ENCODE measurements around the gene CYGB. TPM values are rescaled to one million over a fixed set of nuclear protein-coding genes. Genes with fewer than 3 reads are reported as not detected.
A peak's percentile ranks its signal among the peaks of the same experiment; 100 is the strongest.
"Not testable (repeated sequence)": the region's sequence is repeated elsewhere in the genome, so short reads cannot be mapped to it uniquely, and the experiment has no call there.

CYGB gene
- polyA plus RNA-seq, 1 donor: 14.1 TPM

GRCh38 chr17:76537288-76537577 lies 276 bp downstream of the CYGB start:
- Histone ChIP-seq H3K27me3 (ENCODE audit: control insufficient read depth, insufficient read depth, low read length) (peaks cover 31% of the 10 kb centered on the region), H3K4me1 (ENCODE audit: control insufficient read depth, insufficient read depth, low read length) (peaks cover 22% of the 10 kb centered on the region), H3K27ac (ENCODE audit: low read length) (no peak overlapping the region), H3K9me3 (ENCODE audit: control insufficient read depth, low read depth, low read length) (peaks cover 3% of the 10 kb centered on the region), H3K4me3 (ENCODE audit: low read length) (peak overlapping the region; percentile 39), H3K36me3 (ENCODE audit: control insufficient read depth, insufficient read depth, low read length) (no peaks in the 10 kb centered on the region)
- DNase-seq: no peak
- WGBS (ENCODE audit: insufficient coverage, low lambda C conversion rate): no CpG with 5 or more reads among the region's 26 CpGs

GRCh38 chr17:76536511-76537287 lies 810 bp downstream of the CYGB start:
- Histone ChIP-seq H3K27ac (ENCODE audit: low read length) (peak overlapping the region; percentile 22), H3K36me3 (ENCODE audit: control insufficient read depth, insufficient read depth, low read length) (no peaks in the 10 kb centered on the region), H3K4me1 (ENCODE audit: control insufficient read depth, insufficient read depth, low read length) (peaks cover 22% of the 10 kb centered on the region), H3K4me3 (ENCODE audit: low read length) (peak overlapping the region; percentile 39), H3K9me3 (ENCODE audit: control insufficient read depth, low read depth, low read length) (peaks cover 3% of the 10 kb centered on the region), H3K27me3 (ENCODE audit: control insufficient read depth, insufficient read depth, low read length) (peaks cover 31% of the 10 kb centered on the region)
- no peak for DNase-seq
- WGBS (ENCODE audit: insufficient coverage, low lambda C conversion rate): no CpG with 5 or more reads among the region's 25 CpGs

- Histone ChIP-seq H3K27me3 (ENCODE audit: control insufficient read depth, insufficient read depth, low read length) (peaks cover 31% of the 10 kb centered on the region), H3K4me1 (ENCODE audit: control insufficient read depth, insufficient read depth, low read length) (peaks cover 20% of the 10 kb centered on the region), H3K4me3 (ENCODE audit: low read length) (no peak overlapping the region), H3K36me3 (ENCODE audit: control insufficient read depth, insufficient read depth, low read length) (no peaks in the 10 kb centered on the region), H3K9me3 (ENCODE audit: control insufficient read depth, low read depth, low read length) (peaks cover 3% of the 10 kb centered on the region), H3K27ac (ENCODE audit: low read length) (no peak overlapping the region)
- no peak for DNase-seq
- WGBS (ENCODE audit: insufficient coverage, low lambda C conversion rate): no CpG with 5 or more reads among the region's 19 CpGs
Observed at GRCh38 chr17:76535788-76536510, 1.6 kb downstream of the CYGB start.

GRCh38 chr17:76534831-76535732 lies 2.4 kb downstream of the CYGB start:
- WGBS (ENCODE audit: insufficient coverage, low lambda C conversion rate): no CpG with 5 or more reads among the region's 7 CpGs
- no peak overlapping the region for H3K27ac ChIP-seq (ENCODE audit: low read length)
- DNase-seq: no peak
- H3K36me3 ChIP-seq (ENCODE audit: control insufficient read depth, insufficient read depth, low read length): no peaks in the 10 kb centered on the region
- H3K27me3 ChIP-seq (ENCODE audit: control insufficient read depth, insufficient read depth, low read length): peaks cover 31% of the 10 kb centered on the region
- H3K4me3 ChIP-seq (ENCODE audit: low read length): no peak overlapping the region
- H3K9me3 ChIP-seq (ENCODE audit: control insufficient read depth, low read depth, low read length): peaks cover 3% of the 10 kb centered on the region
- peaks cover 22% of the 10 kb centered on the region for H3K4me1 ChIP-seq (ENCODE audit: control insufficient read depth, insufficient read depth, low read length)

GRCh38 chr17:76533640-76534359 lies 3.7 kb downstream of the CYGB start:
- H3K27ac ChIP-seq (ENCODE audit: low read length); H3K4me3 ChIP-seq (ENCODE audit: low read length); H3K9me3 ChIP-seq (ENCODE audit: control insufficient read depth, low read depth, low read length); DNase-seq; H3K36me3 ChIP-seq (ENCODE audit: control insufficient read depth, insufficient read depth, low read length): not testable (repeated sequence)
- H3K4me1 ChIP-seq (ENCODE audit: control insufficient read depth, insufficient read depth, low read length): peaks cover 35% of the 10 kb centered on the region
- no CpG with 5 or more reads among the region's 9 CpGs for WGBS (ENCODE audit: insufficient coverage, low lambda C conversion rate)
- peaks cover 21% of the 10 kb centered on the region for H3K27me3 ChIP-seq (ENCODE audit: control insufficient read depth, insufficient read depth, low read length)

DNA sequence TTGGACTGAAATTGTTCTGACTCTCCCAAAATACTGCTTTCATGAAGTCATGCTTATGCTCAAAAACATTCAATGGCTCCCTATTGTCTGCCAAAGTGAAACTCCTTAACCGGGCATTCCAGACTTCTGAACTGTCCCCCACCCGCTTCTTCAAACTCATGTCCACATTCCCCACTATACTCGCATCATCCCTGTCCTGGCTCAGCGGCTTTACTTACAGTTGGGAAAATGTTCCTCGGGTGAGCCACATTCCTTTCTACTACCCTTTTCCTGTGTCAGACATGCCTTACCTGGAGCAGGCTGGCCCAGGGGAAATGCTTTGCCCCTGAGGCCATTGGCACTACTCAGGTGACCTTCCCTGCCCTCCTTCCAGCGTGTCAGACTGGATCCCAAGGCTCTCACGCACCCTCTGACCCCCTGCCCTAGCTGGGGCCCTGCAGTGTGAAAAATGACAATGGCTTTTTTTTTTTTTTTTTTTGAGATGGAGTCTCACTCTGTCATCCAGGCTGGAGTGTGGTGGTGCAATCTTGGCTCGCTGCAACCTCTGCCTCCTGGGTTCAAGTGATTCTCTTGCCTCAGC lies 5.3 kb downstream of the CYGB start:
- H3K27ac ChIP-seq (ENCODE audit: low read length): peak overlapping the region; percentile 20
- DNase-seq: no peak

DNA sequence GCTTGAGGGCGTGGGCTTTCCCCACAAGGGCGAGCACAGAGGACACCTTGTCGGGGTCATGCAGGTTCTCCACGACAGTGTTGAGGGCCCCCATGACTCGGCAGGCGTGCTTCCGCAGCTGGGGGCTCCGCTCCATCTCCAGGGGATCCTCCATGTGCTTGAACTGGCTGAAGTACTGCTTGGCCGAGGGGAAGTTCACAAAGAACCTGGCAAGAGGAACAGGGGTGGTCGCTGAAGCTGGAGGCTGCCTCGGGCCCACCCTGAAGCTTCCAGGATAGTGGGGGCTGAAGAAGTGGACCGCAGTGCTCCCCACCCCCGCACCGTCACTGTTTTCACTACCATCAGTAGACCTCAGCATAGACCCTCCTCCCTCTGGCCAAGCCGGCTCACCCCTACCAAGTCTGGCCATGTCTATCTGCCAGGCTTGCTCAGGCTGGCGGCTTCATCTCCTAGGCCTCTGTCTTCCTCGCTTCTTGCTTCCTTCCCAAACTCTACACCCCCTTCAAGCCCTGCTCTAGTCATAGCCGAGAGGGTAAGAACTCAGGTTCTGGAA lies 5.9 kb downstream of the CYGB start:
- no peaks in the 10 kb centered on the region for H3K36me3 ChIP-seq (ENCODE audit: control insufficient read depth, insufficient read depth, low read length)
- no peak for DNase-seq
- WGBS (ENCODE audit: insufficient coverage, low lambda C conversion rate): no CpG with 5 or more reads among the region's 18 CpGs
- H3K4me3 ChIP-seq (ENCODE audit: low read length): no peak overlapping the region
- peak overlapping the region; percentile 20 for H3K27ac ChIP-seq (ENCODE audit: low read length)
- peaks cover 4% of the 10 kb centered on the region for H3K9me3 ChIP-seq (ENCODE audit: control insufficient read depth, low read depth, low read length)
- peaks cover 43% of the 10 kb centered on the region for H3K4me1 ChIP-seq (ENCODE audit: control insufficient read depth, insufficient read depth, low read length)
- peaks cover 6% of the 10 kb centered on the region for H3K27me3 ChIP-seq (ENCODE audit: control insufficient read depth, insufficient read depth, low read length)

More for the DNA sequence above, 5.3 kb downstream of the CYGB start:
- peaks cover 43% of the 10 kb centered on the region for H3K4me1 ChIP-seq (ENCODE audit: control insufficient read depth, insufficient read depth, low read length)
- 80% methylated on average over 1 of the region's 8 CpGs for WGBS (ENCODE audit: insufficient coverage, low lambda C conversion rate)
- peaks cover 12% of the 10 kb centered on the region for H3K27me3 ChIP-seq (ENCODE audit: control insufficient read depth, insufficient read depth, low read length)
- H3K9me3 ChIP-seq (ENCODE audit: control insufficient read depth, low read depth, low read length): peaks cover 6% of the 10 kb centered on the region
- H3K36me3 ChIP-seq (ENCODE audit: control insufficient read depth, insufficient read depth, low read length): no peaks in the 10 kb centered on the region
- H3K4me3 ChIP-seq (ENCODE audit: low read length): no peak overlapping the region

GRCh38 chr17:76530811-76531485 lies 6.6 kb downstream of the CYGB start:
- H3K27me3 ChIP-seq (ENCODE audit: control insufficient read depth, insufficient read depth, low read length): peaks cover under 1% of the 10 kb centered on the region
- peaks cover 3% of the 10 kb centered on the region for H3K9me3 ChIP-seq (ENCODE audit: control insufficient read depth, low read depth, low read length)
- no peaks in the 10 kb centered on the region for H3K36me3 ChIP-seq (ENCODE audit: control insufficient read depth, insufficient read depth, low read length)
- H3K4me1 ChIP-seq (ENCODE audit: control insufficient read depth, insufficient read depth, low read length): peaks cover 43% of the 10 kb centered on the region
- peak overlapping the region; percentile 81 for H3K27ac ChIP-seq (ENCODE audit: low read length)
- no peak for DNase-seq
- WGBS (ENCODE audit: insufficient coverage, low lambda C conversion rate): no CpG with 5 or more reads among the region's 32 CpGs
- no peak overlapping the region for H3K4me3 ChIP-seq (ENCODE audit: low read length)

DNA sequence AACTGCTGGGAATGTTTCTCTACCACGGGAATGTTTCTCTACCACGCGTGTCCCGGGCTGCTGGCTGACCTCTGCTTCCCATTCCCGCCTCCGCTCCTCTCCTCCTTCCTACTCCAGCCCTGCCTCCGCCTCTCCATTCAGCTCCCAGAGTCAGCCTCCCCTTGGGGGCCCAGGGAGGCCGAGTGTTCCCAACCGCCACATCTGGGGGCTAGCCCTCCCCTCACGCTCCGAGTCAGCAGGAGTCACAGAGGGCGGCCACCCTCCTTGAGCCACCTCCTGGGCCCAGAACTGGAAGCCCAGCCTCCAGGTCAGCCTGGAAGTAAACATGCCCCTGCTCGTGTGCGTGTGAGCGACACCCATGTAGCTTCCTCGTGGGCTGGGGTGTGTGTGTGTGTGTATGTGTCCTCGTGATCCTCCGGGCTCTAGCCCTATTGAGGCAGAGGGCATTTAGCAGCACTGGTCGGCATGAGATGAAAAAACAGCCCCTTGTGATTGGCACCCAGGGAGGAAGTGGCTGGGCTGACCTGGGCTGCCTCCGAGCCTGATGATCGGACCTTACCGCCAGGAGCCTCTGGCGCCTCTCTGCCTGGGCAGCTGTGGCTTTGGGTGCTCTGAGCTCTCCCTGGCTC lies 7.3 kb downstream of the CYGB start:
- Histone ChIP-seq H3K36me3 (ENCODE audit: control insufficient read depth, insufficient read depth, low read length) (no peaks in the 10 kb centered on the region), H3K27me3 (ENCODE audit: control insufficient read depth, insufficient read depth, low read length) (no peaks in the 10 kb centered on the region), H3K9me3 (ENCODE audit: control insufficient read depth, low read depth, low read length) (peaks cover 3% of the 10 kb centered on the region), H3K4me3 (ENCODE audit: low read length) (no peak overlapping the region), H3K4me1 (ENCODE audit: control insufficient read depth, insufficient read depth, low read length) (peaks cover 45% of the 10 kb centered on the region), H3K27ac (ENCODE audit: low read length) (peak overlapping the region; percentile 81)
- WGBS (ENCODE audit: insufficient coverage, low lambda C conversion rate): no CpG with 5 or more reads among the region's 23 CpGs
- DNase-seq: no peak

Data from large intestine (tissue), 3 donors.